Effector memory CD4-positive, alpha-beta T cell (primary cell): ENCODE measurements around the gene SPPL2B.

Experiments
- DNase-seq, 3 donors: peaks; one replicate each; pipeline ENCODE4 v3.0.0-alpha.2; 2020
- H3K27ac ChIP-seq: 2 replicates; pipeline ENCODE4 v1.7.0; 2013; ENCODE audit warnings: mild to moderate bottlenecking, low read length, moderate library complexity; ENCODE audit not compliant: insufficient read depth, poor library complexity, severe bottlenecking
- H3K27me3 ChIP-seq: replicated peaks from 2 replicates; pipeline ENCODE4 v1.7.0; 2013; ENCODE audit warnings: mild to moderate bottlenecking, low read length; ENCODE audit not compliant: insufficient read depth, control insufficient read depth, poor library complexity, severe bottlenecking
- H3K36me3 ChIP-seq: 2 replicates; pipeline ENCODE4 v1.7.0; 2013; ENCODE audit warnings: mild to moderate bottlenecking, low read length, moderate library complexity; ENCODE audit not compliant: control insufficient read depth, insufficient read depth
- H3K4me1 ChIP-seq: 2 replicates; pipeline ENCODE4 v1.7.0; 2013; ENCODE audit warnings: low read length, mild to moderate bottlenecking; ENCODE audit not compliant: control insufficient read depth, insufficient read depth, poor library complexity, severe bottlenecking
- H3K4me3 ChIP-seq: 2 replicates; pipeline ENCODE4 v1.7.0; 2013; ENCODE audit warnings: low read length, low read depth, mild to moderate bottlenecking; ENCODE audit not compliant: insufficient read depth, poor library complexity, severe bottlenecking
- H3K9me3 ChIP-seq: 2 replicates; pipeline ENCODE4 v1.7.0; 2013; ENCODE audit warnings: mild to moderate bottlenecking, low read length, moderate library complexity; ENCODE audit not compliant: control insufficient read depth

The SPPL2B gene

DNA sequence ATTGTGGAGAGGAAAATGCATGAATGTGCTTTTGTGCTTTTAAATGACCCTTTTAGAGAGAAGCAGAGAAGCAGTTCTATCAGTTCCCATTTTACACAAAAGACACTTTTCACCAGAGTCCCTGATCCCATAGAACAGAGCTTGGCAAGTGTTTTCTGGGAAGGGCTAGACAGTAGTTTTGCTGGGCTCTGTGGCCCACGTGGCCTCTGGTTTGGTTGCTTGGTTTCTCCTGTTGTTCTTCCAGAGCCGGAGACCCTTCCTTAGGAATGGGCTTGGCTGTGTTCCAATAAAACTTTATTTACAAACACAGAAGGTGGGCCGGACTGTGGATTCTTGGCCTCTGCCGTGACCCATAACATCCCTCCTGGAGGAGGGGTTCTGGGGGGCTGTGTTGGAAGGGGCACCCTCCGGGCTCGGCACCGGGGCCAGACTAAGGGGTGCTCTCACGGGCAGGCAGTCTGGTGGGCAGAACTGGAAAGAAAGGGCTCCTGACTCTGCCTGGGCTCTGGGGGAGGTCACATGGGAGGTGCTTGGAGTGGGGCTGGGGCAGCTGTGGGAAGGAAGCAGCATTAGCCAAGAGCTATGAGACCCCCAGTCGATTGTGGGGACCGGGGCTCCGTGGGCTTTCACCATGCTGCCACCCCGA is 3.2 kb downstream of the SPPL2B start:
- H3K9me3 ChIP-seq = no peaks in the 10 kb centered on the region
- peaks cover 29% of the 10 kb centered on the region for H3K4me1 ChIP-seq
- H3K36me3 ChIP-seq = no peaks in the 10 kb centered on the region
- no peaks in the 10 kb centered on the region for H3K27me3 ChIP-seq
- no peak overlapping the region for H3K27ac ChIP-seq
- H3K4me3 ChIP-seq = no peak overlapping the region
- DNase-seq = no peak

DNA sequence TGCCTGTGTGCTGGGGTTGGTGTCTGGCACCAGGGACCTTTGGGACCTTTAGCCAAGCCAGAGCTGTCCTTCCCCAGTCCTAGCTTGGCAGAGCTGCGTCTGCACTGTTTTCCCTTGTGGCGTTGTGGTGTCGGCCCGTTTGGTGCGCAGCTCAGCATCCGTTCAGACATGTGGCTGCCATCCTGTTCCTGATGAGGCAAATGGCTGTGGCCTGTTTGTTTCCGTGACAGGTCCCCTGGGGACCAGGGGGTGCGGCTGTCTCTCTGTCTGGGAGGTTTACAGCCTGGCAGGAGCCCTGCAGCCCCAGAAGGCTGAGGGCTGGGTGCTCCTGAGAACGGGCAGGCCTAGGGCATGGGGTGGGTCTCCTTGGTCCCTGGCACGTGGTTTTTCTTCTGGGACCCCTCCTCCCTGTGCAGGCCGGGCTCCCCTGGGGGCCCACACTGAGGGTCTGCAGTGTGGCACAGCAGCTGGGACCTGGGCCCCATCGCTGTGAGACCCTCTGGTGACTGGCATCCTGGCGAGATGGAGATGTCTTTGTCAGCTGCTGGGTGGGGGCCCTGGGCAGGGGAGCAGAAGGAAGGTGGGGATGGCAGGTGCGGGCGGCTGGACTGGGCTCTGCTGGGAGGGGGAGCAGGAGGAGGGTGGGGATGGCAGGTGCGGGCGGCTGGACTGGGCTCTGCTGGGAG is 4.0 kb downstream of the SPPL2B start:
- Histone ChIP-seq H3K4me3 (no peak overlapping the region), H3K27ac (no peak overlapping the region)
- DNase-seq = peak in 1 of 3 donors; percentile 14

DNA sequence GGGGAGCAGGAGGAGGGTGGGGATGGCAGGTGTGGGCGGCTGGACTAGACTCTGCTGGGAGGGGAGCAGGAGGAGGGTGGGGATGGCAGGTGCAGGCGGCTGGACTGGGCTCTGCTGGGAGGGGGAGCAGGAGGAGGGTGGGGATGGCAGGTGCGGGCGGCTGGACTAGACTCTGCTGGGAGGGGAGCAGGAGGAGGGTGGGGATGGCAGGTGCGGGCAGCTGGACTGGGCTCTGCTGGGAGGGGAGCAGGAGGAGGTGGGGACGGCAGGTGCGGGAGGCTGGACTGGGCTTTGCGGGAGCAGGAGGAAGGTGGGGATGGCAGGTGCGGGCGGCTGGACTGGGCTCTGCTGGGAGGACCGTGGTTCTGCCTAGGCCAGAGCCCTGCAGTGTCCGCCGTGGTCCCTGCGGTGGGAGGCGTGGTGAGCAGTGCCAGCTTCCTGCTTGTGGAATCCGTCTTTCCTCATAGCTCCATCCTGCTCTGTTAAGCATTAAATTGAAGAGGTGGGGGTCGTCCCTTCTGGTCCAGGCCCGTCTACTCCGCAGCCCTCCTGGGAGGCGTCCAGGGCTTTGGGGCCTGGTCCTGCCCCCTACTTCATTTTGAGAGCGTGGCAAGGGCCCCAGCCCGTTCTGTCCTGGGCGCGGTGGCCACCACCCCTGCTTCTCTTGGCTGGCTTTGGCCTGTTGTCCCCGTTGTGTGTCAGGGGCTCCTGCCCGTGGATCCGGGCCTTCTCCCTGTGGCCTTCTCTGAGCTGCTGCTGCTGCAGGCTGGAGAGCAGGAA is 4.7 kb downstream of the SPPL2B start:
- Histone ChIP-seq H3K27me3 (no peaks in the 10 kb centered on the region), H3K4me3 (no peak overlapping the region), H3K4me1 (peaks cover 20% of the 10 kb centered on the region), H3K36me3 (no peaks in the 10 kb centered on the region), H3K9me3 (no peaks in the 10 kb centered on the region), H3K27ac (no peak overlapping the region)
- no peak for DNase-seq

More for the DNA sequence above, 4.0 kb downstream of the SPPL2B start:
- peaks cover 25% of the 10 kb centered on the region for H3K4me1 ChIP-seq
- no peaks in the 10 kb centered on the region for H3K36me3 ChIP-seq
- H3K9me3 ChIP-seq = no peaks in the 10 kb centered on the region
- no peaks in the 10 kb centered on the region for H3K27me3 ChIP-seq

DNA sequence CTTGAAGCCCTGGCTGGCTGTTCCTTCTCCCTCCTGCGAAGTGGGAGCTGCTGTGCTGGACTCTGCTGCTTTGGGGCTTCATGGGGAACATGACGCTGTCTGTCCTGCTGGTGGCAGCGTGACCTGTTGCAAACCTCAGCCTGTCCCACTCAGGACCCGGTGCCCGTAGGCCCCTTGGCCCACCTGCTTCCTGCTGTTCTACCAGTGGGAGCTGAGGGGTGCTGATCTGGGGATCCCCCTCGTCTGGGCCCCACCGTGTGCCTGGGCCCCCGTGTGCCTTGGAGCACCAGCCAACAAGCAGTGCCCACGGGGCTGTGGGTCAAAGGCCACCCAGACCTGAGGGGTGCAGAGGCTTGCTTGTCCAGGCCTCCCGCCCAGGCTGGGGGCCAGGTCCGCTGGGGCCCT is 5.3 kb downstream of the SPPL2B start:
- Histone ChIP-seq H3K36me3 (no peaks in the 10 kb centered on the region), H3K27ac (no peak overlapping the region), H3K4me1 (peaks cover 20% of the 10 kb centered on the region), H3K9me3 (no peaks in the 10 kb centered on the region), H3K27me3 (no peaks in the 10 kb centered on the region), H3K4me3 (no peak overlapping the region)
- DNase-seq = no peak

DNA sequence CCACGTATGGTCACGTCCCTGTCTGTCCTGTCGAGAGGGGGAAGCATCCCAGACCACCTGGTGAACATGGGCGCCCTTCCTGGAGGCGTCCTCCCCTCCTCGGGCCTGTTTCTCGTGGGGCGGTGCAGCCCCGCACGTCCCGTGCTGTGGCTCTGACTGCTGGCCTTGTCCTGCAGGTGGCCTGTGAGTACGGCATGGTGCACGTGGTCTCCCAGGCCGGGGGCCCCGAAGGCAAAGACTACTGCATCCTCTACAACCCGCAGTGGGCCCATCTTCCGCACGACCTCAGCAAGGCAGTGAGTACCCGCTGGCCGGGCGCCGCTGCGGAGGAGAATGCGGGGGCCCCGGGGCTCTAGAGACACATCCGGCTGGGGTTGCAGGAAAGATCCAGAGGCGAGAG is 5.9 kb downstream of the SPPL2B start:
- Histone ChIP-seq H3K4me1 (peaks cover 15% of the 10 kb centered on the region), H3K27ac (no peak overlapping the region), H3K9me3 (no peaks in the 10 kb centered on the region), H3K4me3 (no peak overlapping the region), H3K36me3 (no peaks in the 10 kb centered on the region), H3K27me3 (no peaks in the 10 kb centered on the region)
- no peak for DNase-seq

DNA sequence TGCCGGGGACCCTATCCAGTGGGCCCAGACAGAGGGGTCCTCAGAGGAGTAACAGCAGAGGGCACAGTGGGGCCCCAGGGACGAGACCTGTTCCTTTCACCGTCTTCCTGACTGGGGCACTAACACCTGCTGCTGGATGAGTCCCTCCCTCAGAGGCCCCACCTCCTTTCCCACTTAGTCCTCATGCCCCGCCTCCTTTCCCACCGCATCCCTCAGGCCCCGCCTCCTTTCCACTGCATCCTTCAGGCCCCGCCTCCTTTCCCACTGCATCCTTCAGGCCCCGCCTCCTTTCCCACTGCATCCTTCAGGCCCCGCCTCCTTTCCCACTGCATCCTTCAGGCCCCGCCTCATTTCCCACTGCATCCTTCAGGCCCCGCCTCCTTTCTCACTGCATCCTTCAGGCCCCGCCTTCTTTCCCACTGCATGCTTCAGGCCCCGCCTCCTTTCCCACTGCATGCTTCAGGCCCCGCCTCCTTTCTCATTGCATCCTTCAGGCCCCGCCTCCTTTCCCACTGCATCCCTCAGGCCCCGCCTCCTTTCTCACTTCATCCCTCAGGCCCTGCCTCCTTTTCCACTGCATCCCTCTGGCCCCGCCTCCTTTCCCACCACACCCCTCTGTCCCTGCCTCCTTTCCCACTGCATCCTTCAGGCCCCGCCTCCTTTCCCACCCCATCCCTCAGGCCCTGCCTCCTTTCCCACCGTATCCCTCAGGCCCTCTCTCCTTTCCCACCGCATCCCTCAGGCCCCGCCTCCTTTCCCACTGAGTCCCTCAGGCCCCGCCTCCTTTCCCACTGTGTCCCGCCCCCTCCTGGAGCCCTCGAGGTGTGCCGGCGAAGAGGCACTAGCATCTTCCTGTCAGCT is 6.7 kb downstream of the SPPL2B start:
- no peak for DNase-seq
- no peaks in the 10 kb centered on the region for H3K27me3 ChIP-seq
- no peak overlapping the region for H3K27ac ChIP-seq
- peaks cover 4% of the 10 kb centered on the region for H3K36me3 ChIP-seq
- H3K9me3 ChIP-seq = no peaks in the 10 kb centered on the region
- H3K4me1 ChIP-seq = peaks cover 10% of the 10 kb centered on the region
- H3K4me3 ChIP-seq = no peak overlapping the region

DNA sequence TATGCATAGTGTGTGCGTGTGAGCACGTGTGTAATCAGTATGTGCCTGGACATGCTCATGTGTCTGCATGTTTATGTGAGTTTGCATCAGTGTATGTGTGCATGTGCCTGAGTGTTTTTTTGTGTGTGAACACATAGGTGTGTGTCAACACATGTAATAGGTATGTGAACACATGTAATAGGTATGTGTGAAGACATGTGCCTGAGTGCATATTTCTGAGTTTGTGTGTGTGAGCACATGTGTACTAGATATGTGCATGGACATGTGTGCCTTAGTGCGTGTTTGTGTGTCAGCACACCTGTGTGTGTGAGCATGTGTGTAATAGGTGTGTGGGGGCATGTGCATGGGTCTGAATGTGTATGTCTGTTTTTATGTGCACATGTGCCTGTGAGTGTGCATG is 7.4 kb downstream of the SPPL2B start:
- Histone ChIP-seq H3K9me3 (no peaks in the 10 kb centered on the region), H3K4me1 (peaks cover 10% of the 10 kb centered on the region), H3K4me3 (no peak overlapping the region), H3K27me3 (no peaks in the 10 kb centered on the region), H3K36me3 (peaks cover 4% of the 10 kb centered on the region), H3K27ac (no peak overlapping the region)
- DNase-seq = no peak

DNA sequence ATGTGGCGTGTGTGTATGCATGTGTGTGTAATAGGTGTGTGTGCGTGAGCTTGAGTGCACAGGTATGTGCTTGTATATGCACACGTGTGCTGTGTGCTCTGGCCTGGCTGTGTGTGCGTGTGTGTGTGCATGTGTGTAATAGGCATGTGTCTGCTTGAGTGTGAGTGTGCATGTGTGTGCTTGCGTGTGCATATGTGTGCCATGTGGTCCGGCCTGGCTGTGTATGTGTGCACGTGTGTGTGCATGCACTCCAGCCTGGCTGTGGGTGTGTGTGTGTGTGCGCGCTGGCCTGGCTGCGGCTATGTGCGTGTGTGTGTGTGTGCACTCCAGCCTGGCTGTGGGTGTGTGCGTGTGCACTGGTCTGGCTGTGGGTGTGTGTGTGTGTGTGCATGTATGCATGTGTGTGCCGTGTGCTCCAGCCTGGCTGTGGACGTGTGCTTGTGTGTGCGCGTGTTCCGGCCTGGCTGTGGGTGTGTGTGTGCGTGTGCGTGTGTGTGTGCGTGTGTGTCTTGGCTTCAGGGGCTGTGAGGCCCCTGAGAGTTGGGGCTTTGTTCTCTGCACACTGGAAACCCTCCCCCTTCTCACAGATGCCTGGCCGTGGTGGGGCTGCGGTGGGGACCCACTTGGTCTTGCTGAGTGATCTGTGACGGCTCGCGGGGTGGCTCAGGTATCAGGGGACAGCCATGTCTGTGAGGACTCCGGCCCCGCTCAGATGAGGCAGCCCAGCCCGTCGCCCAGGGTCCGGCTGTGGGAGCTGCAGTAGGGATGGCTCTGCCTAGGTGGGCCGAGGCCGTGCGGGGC is 8.2 kb downstream of the SPPL2B start:
- no peak overlapping the region for H3K27ac ChIP-seq
- H3K4me3 ChIP-seq = no peak overlapping the region
- no peaks in the 10 kb centered on the region for H3K27me3 ChIP-seq
- H3K4me1 ChIP-seq = peaks cover 8% of the 10 kb centered on the region
- DNase-seq = no peak
- no peaks in the 10 kb centered on the region for H3K9me3 ChIP-seq
- peaks cover 9% of the 10 kb centered on the region for H3K36me3 ChIP-seq

DNA sequence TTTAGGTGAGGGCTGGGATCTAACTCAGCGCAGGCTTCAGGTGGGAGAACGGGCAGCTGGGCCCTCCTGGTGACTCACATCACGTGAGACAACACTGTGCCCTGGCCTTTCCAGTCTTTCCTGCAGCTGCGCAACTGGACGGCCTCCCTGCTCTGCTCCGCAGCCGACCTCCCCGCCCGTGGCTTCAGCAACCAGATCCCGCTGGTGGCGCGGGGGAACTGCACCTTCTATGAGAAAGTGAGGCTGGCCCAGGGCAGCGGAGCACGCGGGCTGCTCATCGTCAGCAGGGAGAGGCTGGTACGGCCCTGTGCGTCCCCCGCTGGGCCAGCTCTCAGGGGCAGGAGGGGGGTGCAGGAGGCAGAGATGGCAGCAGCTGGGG is 8.8 kb downstream of the SPPL2B start:
- peaks cover 9% of the 10 kb centered on the region for H3K36me3 ChIP-seq
- no peaks in the 10 kb centered on the region for H3K9me3 ChIP-seq
- no peak for DNase-seq
- no peaks in the 10 kb centered on the region for H3K27me3 ChIP-seq
- H3K4me1 ChIP-seq = peaks cover 2% of the 10 kb centered on the region
- H3K4me3 ChIP-seq = no peak overlapping the region
- H3K27ac ChIP-seq = no peak overlapping the region
